ENCODE measurements around the gene ARAP1.
A peak's percentile ranks its signal among the peaks of the same experiment; 100 is the strongest.

ARAP1 gene

GRCh38 chr11:72685560-72686480 lies 66.4 kb downstream of the ARAP1 start:
- no peak overlapping the region for H3K4me3 Mint-ChIP-seq
- TF ChIP-seq CTCF (IDR thresholded peaks at IDR 0.05) = no peak
- H3K9me3 Mint-ChIP-seq = no peaks in the 10 kb centered on the region
- H3K27me3 Mint-ChIP-seq (ENCODE audit: low read depth, poor library complexity) = no peaks in the 10 kb centered on the region
- H3K27ac Mint-ChIP-seq = peak overlapping the region; percentile 30
- DNase-seq = no peak
- peaks cover 20% of the 10 kb centered on the region for H3K4me1 Mint-ChIP-seq
- peaks cover 8% of the 10 kb centered on the region for H3K36me3 Mint-ChIP-seq (ENCODE audit: low read depth)

GRCh38 chr11:72684236-72684912 lies 67.8 kb downstream of the ARAP1 start:
- DNase-seq = peak; percentile 60
- peak; percentile 57 for TF ChIP-seq CTCF (IDR thresholded peaks at IDR 0.05)
- Mint-ChIP-seq H3K9me3 (no peaks in the 10 kb centered on the region), H3K4me1 (peaks cover 20% of the 10 kb centered on the region), H3K36me3 (ENCODE audit: low read depth) (peaks cover 8% of the 10 kb centered on the region), H3K4me3 (no peak overlapping the region), H3K27ac (no peak overlapping the region), H3K27me3 (ENCODE audit: low read depth, poor library complexity) (peaks cover 5% of the 10 kb centered on the region)

GRCh38 chr11:72683782-72684200 lies 68.4 kb downstream of the ARAP1 start:
- peak; percentile 96 for TF ChIP-seq CTCF (IDR thresholded peaks at IDR 0.05)
- Mint-ChIP-seq H3K4me1 (peaks cover 24% of the 10 kb centered on the region), H3K27me3 (ENCODE audit: low read depth, poor library complexity) (peaks cover 11% of the 10 kb centered on the region), H3K36me3 (ENCODE audit: low read depth) (peaks cover 8% of the 10 kb centered on the region), H3K27ac (no peak overlapping the region), H3K9me3 (no peaks in the 10 kb centered on the region), H3K4me3 (no peak overlapping the region)
- peak; percentile 93 for DNase-seq

GRCh38 chr11:72682858-72683243 lies 69.4 kb downstream of the ARAP1 start:
- peaks cover 24% of the 10 kb centered on the region for H3K4me1 Mint-ChIP-seq
- no peaks in the 10 kb centered on the region for H3K36me3 Mint-ChIP-seq (ENCODE audit: low read depth)
- no peak overlapping the region for H3K4me3 Mint-ChIP-seq
- H3K27me3 Mint-ChIP-seq (ENCODE audit: low read depth, poor library complexity) = peaks cover 20% of the 10 kb centered on the region
- no peak overlapping the region for H3K27ac Mint-ChIP-seq
- no peaks in the 10 kb centered on the region for H3K9me3 Mint-ChIP-seq
- no peak for TF ChIP-seq CTCF (IDR thresholded peaks at IDR 0.05)
- no peak for DNase-seq

GRCh38 chr11:72682238-72682857 lies 69.9 kb downstream of the ARAP1 start:
- no peaks in the 10 kb centered on the region for H3K9me3 Mint-ChIP-seq
- no peak overlapping the region for H3K27ac Mint-ChIP-seq
- DNase-seq = no peak

More at GRCh38 chr11:72682238-72682857, 69.9 kb downstream of the ARAP1 start:
- peaks cover 25% of the 10 kb centered on the region for H3K27me3 Mint-ChIP-seq (ENCODE audit: low read depth, poor library complexity)
- no peaks in the 10 kb centered on the region for H3K36me3 Mint-ChIP-seq (ENCODE audit: low read depth)
- TF ChIP-seq CTCF (IDR thresholded peaks at IDR 0.05) = no peak
- H3K4me3 Mint-ChIP-seq = no peak overlapping the region
- peaks cover 24% of the 10 kb centered on the region for H3K4me1 Mint-ChIP-seq

Data from nephron progenitor cell (in vitro differentiated cells).